ENCODE results near the gene FSD2. TPM values are rescaled to one million over a fixed set of nuclear protein-coding genes. Genes with fewer than 3 reads are reported as not detected.

Gene FSD2
- total and polyA plus RNA-seq, 4 donors, result under 0.01 TPM; not detected in 3

- DNase-seq (no peak), ATAC-seq (ENCODE audit: low FRiP score) (no peak)
- no peaks in the 10 kb centered on the region for H3K9me3 ChIP-seq (ENCODE audit: control insufficient read depth, low read length)
- H3K27me3 ChIP-seq (ENCODE audit: control insufficient read depth in 1 of 2, insufficient read depth in 2 of 2, low read length in 1 of 2), result no peaks in the 10 kb centered on the region
- intact Hi-C loops (cut with DNase I), result no loop called here
- H3K27ac ChIP-seq (ENCODE audit: low read depth in 1 of 2, low read length in 2 of 2), result no peak overlapping the region
- no peak overlapping the region for H3K4me3 ChIP-seq (ENCODE audit: low read length in 2 of 2)
- no peaks in the 10 kb centered on the region for H3K36me3 ChIP-seq (ENCODE audit: control insufficient read depth in 1 of 2, insufficient read depth in 2 of 2, low read length in 1 of 2)
- no peaks in the 10 kb centered on the region for H3K4me1 ChIP-seq (ENCODE audit: control insufficient read depth in 1 of 2, insufficient read depth in 2 of 2, low read length in 2 of 2)
- 89 to 92% methylated on average over 11 of the region's 11 CpGs for WGBS, 2 donors
Observed at GRCh38 chr15:82790321-82790720, 15.5 kb downstream of the FSD2 start.

GRCh38 chr15:82789491-82789890 is 16.4 kb downstream of the FSD2 start:
- H3K27ac ChIP-seq (ENCODE audit: low read depth in 1 of 2, low read length in 2 of 2), result no peak overlapping the region
- no peak for DNase-seq
- WGBS, 2 donors, result 84 to 86% methylated on average over 1 of the region's 1 CpG
- H3K36me3 ChIP-seq (ENCODE audit: control insufficient read depth in 1 of 2, insufficient read depth in 2 of 2, low read length in 1 of 2), result no peaks in the 10 kb centered on the region
- H3K27me3 ChIP-seq (ENCODE audit: control insufficient read depth in 1 of 2, insufficient read depth in 2 of 2, low read length in 1 of 2), result no peaks in the 10 kb centered on the region
- intact Hi-C loops (cut with DNase I), result no loop called here
- no peaks in the 10 kb centered on the region for H3K9me3 ChIP-seq (ENCODE audit: control insufficient read depth, low read length)
- no peak for ATAC-seq (ENCODE audit: low FRiP score)
- H3K4me3 ChIP-seq (ENCODE audit: low read length in 2 of 2), result no peak overlapping the region
- H3K4me1 ChIP-seq (ENCODE audit: control insufficient read depth in 1 of 2, insufficient read depth in 2 of 2, low read length in 2 of 2), result no peaks in the 10 kb centered on the region

DNA sequence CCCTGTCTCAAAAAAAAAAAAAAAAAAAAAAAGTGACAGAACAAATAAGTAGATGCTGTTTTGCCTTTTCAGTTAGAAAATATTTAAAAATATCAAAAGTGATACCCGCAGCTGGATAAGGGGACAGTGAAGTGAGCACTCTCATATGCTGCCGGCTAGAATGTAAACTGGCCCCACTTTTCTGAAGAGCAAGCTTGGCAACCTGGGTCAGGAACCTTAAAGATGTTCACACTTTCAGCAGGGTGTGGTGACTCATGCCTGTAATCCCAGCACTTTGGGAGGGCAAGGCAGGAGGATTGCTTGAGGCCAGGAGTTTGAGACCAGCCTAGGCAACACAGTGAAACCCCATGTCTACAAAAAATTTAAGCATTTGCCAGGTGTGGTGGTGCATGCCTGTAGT is 17.4 kb downstream of the FSD2 start:
- no peaks in the 10 kb centered on the region for H3K27me3 ChIP-seq (ENCODE audit: control insufficient read depth in 1 of 2, insufficient read depth in 2 of 2, low read length in 1 of 2)
- no peak overlapping the region for H3K27ac ChIP-seq (ENCODE audit: low read depth in 1 of 2, low read length in 2 of 2)
- WGBS, 2 donors, result 84 to 93% methylated on average over 2 of the region's 2 CpGs
- H3K4me3 ChIP-seq (ENCODE audit: low read length in 2 of 2), result no peak overlapping the region
- no peaks in the 10 kb centered on the region for H3K4me1 ChIP-seq (ENCODE audit: control insufficient read depth in 1 of 2, insufficient read depth in 2 of 2, low read length in 2 of 2)
- H3K9me3 ChIP-seq (ENCODE audit: control insufficient read depth, low read length), result no peaks in the 10 kb centered on the region
- H3K36me3 ChIP-seq (ENCODE audit: control insufficient read depth in 1 of 2, insufficient read depth in 2 of 2, low read length in 1 of 2), result no peaks in the 10 kb centered on the region
- ATAC-seq (ENCODE audit: low FRiP score), result no peak
- intact Hi-C loops (cut with DNase I), result no loop called here
- DNase-seq, result no peak

DNA sequence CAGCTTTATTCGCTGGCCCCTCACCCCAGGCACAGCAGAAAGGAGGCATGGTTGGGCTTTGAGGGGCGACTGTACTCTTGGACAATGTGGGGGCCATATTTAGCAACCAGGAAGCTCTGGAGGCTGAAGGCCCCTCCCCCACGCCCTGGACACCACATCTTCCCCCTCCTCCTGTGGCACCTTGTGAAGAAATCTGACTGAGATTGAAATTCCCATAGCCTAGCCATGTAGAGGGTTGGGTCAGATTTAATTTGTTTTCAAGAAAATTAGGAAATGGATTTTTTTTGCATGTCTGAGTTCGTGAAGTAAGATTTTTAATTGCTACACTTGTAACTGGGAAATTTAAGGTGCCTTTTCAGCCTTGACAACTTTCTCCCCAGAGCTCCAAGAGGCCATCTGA is 24.5 kb downstream of the FSD2 start:
- intact Hi-C loops (cut with DNase I), result no loop called here
- Histone ChIP-seq H3K27me3 (ENCODE audit: control insufficient read depth in 1 of 2, insufficient read depth in 2 of 2, low read length in 1 of 2) (no peaks in the 10 kb centered on the region), H3K4me1 (ENCODE audit: control insufficient read depth in 1 of 2, insufficient read depth in 2 of 2, low read length in 2 of 2) (no peaks in the 10 kb centered on the region), H3K36me3 (ENCODE audit: control insufficient read depth in 1 of 2, insufficient read depth in 2 of 2, low read length in 1 of 2) (no peaks in the 10 kb centered on the region), H3K4me3 (ENCODE audit: low read length in 2 of 2) (no peak overlapping the region), H3K9me3 (ENCODE audit: control insufficient read depth, low read length) (no peaks in the 10 kb centered on the region), H3K27ac (ENCODE audit: low read depth in 1 of 2, low read length in 2 of 2) (no peak overlapping the region)
- DNase-seq, result no peak
- no peak for ATAC-seq (ENCODE audit: low FRiP score)
- 72 to 76% methylated on average over 4 of the region's 4 CpGs for WGBS, 2 donors

GRCh38 chr15:82778755-82779154 is 27.1 kb downstream of the FSD2 start:
- no peak overlapping the region for H3K4me3 ChIP-seq (ENCODE audit: low read length in 2 of 2)
- H3K27ac ChIP-seq (ENCODE audit: low read depth in 1 of 2, low read length in 2 of 2), result no peak overlapping the region
- intact Hi-C loops (cut with DNase I), result no loop called here
- no peaks in the 10 kb centered on the region for H3K27me3 ChIP-seq (ENCODE audit: control insufficient read depth in 1 of 2, insufficient read depth in 2 of 2, low read length in 1 of 2)
- no peaks in the 10 kb centered on the region for H3K36me3 ChIP-seq (ENCODE audit: control insufficient read depth in 1 of 2, insufficient read depth in 2 of 2, low read length in 1 of 2)
- DNase-seq (no peak), ATAC-seq (ENCODE audit: low FRiP score) (no peak)
- no peaks in the 10 kb centered on the region for H3K4me1 ChIP-seq (ENCODE audit: control insufficient read depth in 1 of 2, insufficient read depth in 2 of 2, low read length in 2 of 2)
- H3K9me3 ChIP-seq (ENCODE audit: control insufficient read depth, low read length), result no peaks in the 10 kb centered on the region
- WGBS, 2 donors, result 67 to 76% methylated on average over 3 of the region's 3 CpGs

DNA sequence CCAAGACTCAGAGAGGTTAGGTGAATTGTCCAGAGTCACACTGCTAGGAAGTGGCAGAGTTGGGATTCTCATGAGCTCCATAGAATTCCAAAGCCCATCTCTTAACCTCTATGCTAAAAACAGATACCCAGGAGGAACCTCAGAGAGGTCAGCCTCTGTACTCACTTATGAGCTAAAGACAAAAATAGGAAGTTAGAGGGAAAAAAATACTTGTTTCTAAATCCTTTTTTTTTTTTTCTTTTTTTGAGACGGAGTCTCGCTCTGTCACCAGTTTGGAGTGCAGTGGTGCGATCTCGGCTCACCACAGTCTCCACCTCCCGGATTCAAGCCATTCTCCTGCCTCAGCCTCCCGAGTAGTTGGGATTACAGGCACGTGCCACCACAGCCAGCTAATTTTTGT is 31.4 kb downstream of the FSD2 start:
- Histone ChIP-seq H3K4me3 (ENCODE audit: low read length in 2 of 2) (no peak overlapping the region), H3K36me3 (ENCODE audit: control insufficient read depth in 1 of 2, insufficient read depth in 2 of 2, low read length in 1 of 2) (no peaks in the 10 kb centered on the region), H3K27ac (ENCODE audit: low read depth in 1 of 2, low read length in 2 of 2) (no peak overlapping the region), H3K27me3 (ENCODE audit: control insufficient read depth in 1 of 2, insufficient read depth in 2 of 2, low read length in 1 of 2) (no peaks in the 10 kb centered on the region), H3K4me1 (ENCODE audit: control insufficient read depth in 1 of 2, insufficient read depth in 2 of 2, low read length in 2 of 2) (no peaks in the 10 kb centered on the region), H3K9me3 (ENCODE audit: control insufficient read depth, low read length) (no peaks in the 10 kb centered on the region)
- intact Hi-C loops (cut with DNase I), result no loop called here
- 86 to 87% methylated on average over 7 of the region's 7 CpGs for WGBS, 2 donors
- ATAC-seq (ENCODE audit: low FRiP score), result no peak
- DNase-seq, result no peak

DNA sequence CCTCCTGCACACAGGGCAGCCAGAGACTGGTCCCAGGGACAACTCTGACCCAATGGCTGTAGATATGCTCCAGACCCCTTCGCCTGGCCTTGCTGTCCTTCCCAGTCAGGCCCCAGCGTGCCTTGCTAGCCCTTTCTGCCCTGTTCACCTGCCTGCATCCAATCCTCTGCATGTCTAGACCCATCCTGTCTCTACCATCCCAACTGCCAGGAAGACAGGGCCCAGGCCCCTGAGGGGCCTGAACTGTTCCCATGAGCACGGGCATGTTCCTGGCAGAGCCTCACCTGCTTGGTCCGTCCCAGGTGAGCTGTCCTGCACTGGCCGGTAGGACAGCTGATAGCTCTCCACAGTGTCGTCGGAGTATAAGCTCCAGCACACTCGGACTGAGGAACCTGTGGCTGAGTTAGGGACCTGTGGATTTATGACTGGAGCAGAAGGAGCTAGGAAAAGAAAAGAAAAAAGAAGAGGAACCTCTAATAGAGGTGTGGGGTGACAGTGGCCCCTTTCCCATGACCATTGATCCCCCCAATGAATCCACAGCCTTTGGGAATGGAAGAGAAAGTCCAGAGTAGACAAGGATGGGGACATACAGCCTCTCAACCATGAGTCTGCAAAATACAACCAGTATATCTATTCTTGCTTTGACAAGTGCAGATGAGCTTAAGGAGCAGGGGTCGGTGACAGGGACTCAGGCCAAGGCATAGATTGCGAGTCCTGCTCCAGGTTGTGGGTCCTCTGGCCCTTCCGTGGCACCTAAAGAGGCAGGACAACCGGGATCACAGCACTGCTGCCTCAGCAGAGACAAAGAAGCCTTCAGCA is 33.9 kb downstream of the FSD2 start:
- 89 to 91% methylated on average over 12 of the region's 12 CpGs for WGBS, 2 donors
- DNase-seq (no peak), ATAC-seq (ENCODE audit: low FRiP score) (no peak)
- no peak overlapping the region for H3K27ac ChIP-seq (ENCODE audit: low read depth in 1 of 2, low read length in 2 of 2)
- no peaks in the 10 kb centered on the region for H3K27me3 ChIP-seq (ENCODE audit: control insufficient read depth in 1 of 2, insufficient read depth in 2 of 2, low read length in 1 of 2)
- H3K36me3 ChIP-seq (ENCODE audit: control insufficient read depth in 1 of 2, insufficient read depth in 2 of 2, low read length in 1 of 2), result no peaks in the 10 kb centered on the region
- no peaks in the 10 kb centered on the region for H3K9me3 ChIP-seq (ENCODE audit: control insufficient read depth, low read length)
- no peaks in the 10 kb centered on the region for H3K4me1 ChIP-seq (ENCODE audit: control insufficient read depth in 1 of 2, insufficient read depth in 2 of 2, low read length in 2 of 2)
- intact Hi-C loops (cut with DNase I), result no loop called here
- no peak overlapping the region for H3K4me3 ChIP-seq (ENCODE audit: low read length in 2 of 2)

- no peak for ATAC-seq (ENCODE audit: low FRiP score)
- DNase-seq, result no peak
- 69 to 72% methylated on average over 4 of the region's 4 CpGs for WGBS, 2 donors
Observed at GRCh38 chr15:82768414-82769054, 37.3 kb downstream of the FSD2 start.

More at GRCh38 chr15:82768414-82769054, 37.3 kb downstream of the FSD2 start:
- Histone ChIP-seq H3K36me3 (ENCODE audit: control insufficient read depth in 1 of 2, insufficient read depth in 2 of 2, low read length in 1 of 2) (no peaks in the 10 kb centered on the region), H3K4me3 (ENCODE audit: low read length in 2 of 2) (no peak overlapping the region), H3K4me1 (ENCODE audit: control insufficient read depth in 1 of 2, insufficient read depth in 2 of 2, low read length in 2 of 2) (no peaks in the 10 kb centered on the region), H3K27me3 (ENCODE audit: control insufficient read depth in 1 of 2, insufficient read depth in 2 of 2, low read length in 1 of 2) (no peaks in the 10 kb centered on the region), H3K9me3 (ENCODE audit: control insufficient read depth, low read length) (no peaks in the 10 kb centered on the region), H3K27ac (ENCODE audit: low read depth in 1 of 2, low read length in 2 of 2) (no peak overlapping the region)
- intact Hi-C loops (cut with DNase I), result no loop called here

All from aorta (tissue), 5 donors.